22Rv1 (cell line): ENCODE data around the gene BTBD7.

ENCODE experiments used
- ZFX ChIP-seq: fragments of 450-650 bp; IDR thresholded peaks from 2 replicates; pipeline ENCODE4 v1.6.1; 2017; ENCODE audit warnings: antibody characterized with exemption, borderline replicate concordance
- TF ChIP-seq, protein P1 (sequence below): fragments of 450-650 bp; IDR thresholded peaks from 2 replicates; pipeline ENCODE4 v1.5.1; 2017; ENCODE audit warnings: mild to moderate bottlenecking

DNA sequence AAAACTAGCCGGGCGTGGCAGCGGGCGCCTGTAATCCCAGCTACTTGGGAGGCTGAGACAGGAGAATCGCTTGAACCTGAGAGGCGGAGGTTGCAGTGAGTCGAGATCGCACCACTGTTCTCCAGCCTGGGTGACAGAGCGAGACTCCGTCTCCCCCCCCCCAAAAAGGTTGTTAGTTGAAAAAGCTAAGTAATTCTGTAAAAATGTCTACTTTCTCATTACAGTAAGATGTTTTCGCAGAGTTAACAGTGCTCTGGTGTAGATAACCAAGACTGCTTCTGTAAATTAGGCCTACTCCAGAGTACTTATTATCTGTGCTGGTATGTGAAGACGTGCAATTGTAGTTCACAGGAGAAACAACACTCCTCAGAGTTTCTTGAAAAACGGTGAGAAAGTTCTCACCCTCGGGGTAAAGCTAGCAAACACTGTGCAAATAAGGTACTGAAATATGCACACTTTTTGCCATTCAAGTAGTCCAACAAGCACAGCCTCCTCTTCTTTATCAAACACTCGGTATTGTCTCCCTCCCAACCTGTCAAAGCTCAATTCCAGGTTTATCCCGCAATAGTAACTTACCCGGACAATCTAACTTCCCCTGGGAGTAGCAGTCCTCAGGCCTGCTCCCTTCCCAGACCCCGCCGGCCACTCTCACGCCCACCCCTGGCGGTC is 974 bp downstream of the BTBD7 start:
- TF ChIP-seq, protein P1, sequence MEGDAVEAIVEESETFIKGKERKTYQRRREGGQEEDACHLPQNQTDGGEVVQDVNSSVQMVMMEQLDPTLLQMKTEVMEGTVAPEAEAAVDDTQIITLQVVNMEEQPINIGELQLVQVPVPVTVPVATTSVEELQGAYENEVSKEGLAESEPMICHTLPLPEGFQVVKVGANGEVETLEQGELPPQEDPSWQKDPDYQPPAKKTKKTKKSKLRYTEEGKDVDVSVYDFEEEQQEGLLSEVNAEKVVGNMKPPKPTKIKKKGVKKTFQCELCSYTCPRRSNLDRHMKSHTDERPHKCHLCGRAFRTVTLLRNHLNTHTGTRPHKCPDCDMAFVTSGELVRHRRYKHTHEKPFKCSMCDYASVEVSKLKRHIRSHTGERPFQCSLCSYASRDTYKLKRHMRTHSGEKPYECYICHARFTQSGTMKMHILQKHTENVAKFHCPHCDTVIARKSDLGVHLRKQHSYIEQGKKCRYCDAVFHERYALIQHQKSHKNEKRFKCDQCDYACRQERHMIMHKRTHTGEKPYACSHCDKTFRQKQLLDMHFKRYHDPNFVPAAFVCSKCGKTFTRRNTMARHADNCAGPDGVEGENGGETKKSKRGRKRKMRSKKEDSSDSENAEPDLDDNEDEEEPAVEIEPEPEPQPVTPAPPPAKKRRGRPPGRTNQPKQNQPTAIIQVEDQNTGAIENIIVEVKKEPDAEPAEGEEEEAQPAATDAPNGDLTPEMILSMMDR, result no peak
- TF ChIP-seq ZFX, result no peak
